BLaER1 (cell line): ENCODE measurements around the gene CCDC157.

ENCODE experiments used
- H3K27ac ChIP-seq: shearing (Covaris generic); formaldehyde crosslinking; 2 replicates; pipeline ENCODE4 v1.8.1; 2022
- H3K27me3 ChIP-seq: shearing (Covaris generic); formaldehyde crosslinking; 2 replicates; pipeline ENCODE4 v1.8.1; 2022
- H3K36me3 ChIP-seq: shearing (Covaris generic); formaldehyde crosslinking; 2 replicates; pipeline ENCODE4 v1.8.1; 2022
- H3K4me1 ChIP-seq: shearing (Covaris generic); formaldehyde crosslinking; 2 replicates; pipeline ENCODE4 v1.8.1; 2022
- H3K4me2 ChIP-seq: shearing (Covaris generic); formaldehyde crosslinking; 2 replicates; pipeline ENCODE4 v1.8.1; 2022
- H3K4me3 ChIP-seq: shearing (Covaris generic); formaldehyde crosslinking; 2 replicates; pipeline ENCODE4 v1.8.1; 2022
- H3K9ac ChIP-seq: shearing (Covaris generic); formaldehyde crosslinking; 2 replicates; pipeline ENCODE4 v1.8.1; 2022
- H3K9me3 ChIP-seq: shearing (Covaris generic); formaldehyde crosslinking; 2 replicates; pipeline ENCODE4 v1.8.1; 2022
- H4K20me1 ChIP-seq: shearing (Covaris generic); formaldehyde crosslinking; 2 replicates; pipeline ENCODE4 v1.8.1; 2022
- Cebpa-rat ChIP-seq: shearing (Covaris generic); IDR thresholded peaks from 2 replicates; pipeline ENCODE4 v1.8.1; 2022

The CCDC157 gene

DNA sequence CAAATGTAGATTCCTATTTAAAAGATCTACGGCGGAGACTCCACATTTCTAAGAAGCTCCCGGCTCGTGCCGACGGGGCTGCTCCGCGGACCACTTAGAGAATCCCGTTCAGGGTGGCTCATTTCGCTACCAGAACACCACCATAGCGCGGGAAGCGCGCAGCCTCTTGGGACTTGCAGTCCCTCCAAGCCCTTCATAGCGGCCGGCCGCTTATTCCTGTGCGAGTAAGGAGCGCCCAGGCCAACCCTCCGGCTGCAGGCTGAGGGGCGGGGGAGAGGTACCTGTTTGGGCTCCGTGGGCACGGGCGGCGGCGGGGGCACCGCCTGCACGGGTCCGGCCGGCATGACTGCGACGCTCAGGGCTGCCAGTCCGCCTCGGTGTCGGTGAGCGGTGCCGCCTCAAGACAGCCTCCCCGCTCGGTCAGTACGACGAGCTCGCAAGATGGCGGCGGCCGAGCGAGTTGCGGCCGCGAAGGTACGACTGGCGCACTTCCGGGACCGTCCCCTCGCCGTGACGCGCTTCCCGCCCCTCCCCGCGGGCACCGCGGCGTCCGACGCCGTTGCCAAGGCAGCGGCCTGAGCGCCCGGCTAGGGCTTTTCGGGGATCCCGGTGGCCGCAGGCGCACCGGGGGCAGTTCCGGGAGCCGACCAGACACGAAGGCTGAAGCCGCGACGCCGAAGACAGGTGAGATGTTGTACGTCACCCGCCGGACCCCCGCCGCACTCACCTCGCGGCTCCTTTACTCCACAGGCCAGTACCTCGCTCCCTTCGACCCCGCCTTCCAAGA is at the start of gene CCDC157, which contains the start of gene SF3A1:
Gene CCDC157 (plus strand): TSS at position 559 of the 787 bp plus-strand sequence. CDS start 8,994 bp downstream, outside the sequence.
Gene SF3A1 (minus strand): TSS at position 446 of the 787 bp plus-strand sequence. CDS start 102 bp downstream, at position 344.
- H4K20me1 ChIP-seq, result peaks cover 47% of the 10 kb centered on the region
- H3K4me2 ChIP-seq, result peak within 1 kb of the TSS; percentile 92
- TF ChIP-seq Cebpa-rat, result no peak
- H3K36me3 ChIP-seq, result peaks cover 29% of the 10 kb centered on the region
- no peaks in the 10 kb centered on the region for H3K9me3 ChIP-seq
- peaks cover 39% of the 10 kb centered on the region for H3K4me1 ChIP-seq
- H3K27ac ChIP-seq, result peak within 1 kb of the TSS; percentile 93
- peak within 1 kb of the TSS; percentile 96 for H3K9ac ChIP-seq
- H3K27me3 ChIP-seq, result peaks cover 7% of the 10 kb centered on the region; the same call in 1 of the 2 replicates
- H3K4me3 ChIP-seq, result peak within 1 kb of the TSS; percentile 100

- TF ChIP-seq Cebpa-rat, result no peak
- H4K20me1 ChIP-seq, result no peaks in the 10 kb centered on the region
- peak overlapping the region; percentile 61 for H3K4me3 ChIP-seq
- H3K4me2 ChIP-seq, result peak overlapping the region; percentile 95
- H3K9ac ChIP-seq, result peak overlapping the region; percentile 82
- no peaks in the 10 kb centered on the region for H3K36me3 ChIP-seq
- H3K27me3 ChIP-seq, result no peaks in the 10 kb centered on the region
- peaks cover 98% of the 10 kb centered on the region for H3K4me1 ChIP-seq
- no peaks in the 10 kb centered on the region for H3K9me3 ChIP-seq
- peak overlapping the region; percentile 93 for H3K27ac ChIP-seq
Measured at GRCh38 chr22:30307041-30307574, 49.7 kb upstream of the CCDC157 start.

- Histone ChIP-seq H3K4me2 (peak overlapping the region; percentile 95), H3K27me3 (no peaks in the 10 kb centered on the region), H3K9ac (peak overlapping the region; percentile 19; the same call in 1 of the 2 replicates), H3K27ac (peak overlapping the region; percentile 93), H3K36me3 (no peaks in the 10 kb centered on the region), H3K4me1 (peaks cover 98% of the 10 kb centered on the region), H4K20me1 (no peaks in the 10 kb centered on the region), H3K4me3 (no peak overlapping the region), H3K9me3 (no peaks in the 10 kb centered on the region)
- TF ChIP-seq Cebpa-rat, result no peak
Measured at GRCh38 chr22:30308093-30308492, 48.7 kb upstream of the CCDC157 start.

- peak overlapping the region; percentile 93 for H3K27ac ChIP-seq
- no peaks in the 10 kb centered on the region for H4K20me1 ChIP-seq
- H3K9ac ChIP-seq, result no peak overlapping the region; the same call in 1 of the 2 replicates
- H3K9me3 ChIP-seq, result no peaks in the 10 kb centered on the region
- no peaks in the 10 kb centered on the region for H3K27me3 ChIP-seq
- no peak for TF ChIP-seq Cebpa-rat
- no peak overlapping the region for H3K4me3 ChIP-seq
- no peaks in the 10 kb centered on the region for H3K36me3 ChIP-seq
- H3K4me1 ChIP-seq, result peaks cover 94% of the 10 kb centered on the region
- H3K4me2 ChIP-seq, result peak overlapping the region; percentile 95
Measured at GRCh38 chr22:30308518-30309230, 48.1 kb upstream of the CCDC157 start.

DNA sequence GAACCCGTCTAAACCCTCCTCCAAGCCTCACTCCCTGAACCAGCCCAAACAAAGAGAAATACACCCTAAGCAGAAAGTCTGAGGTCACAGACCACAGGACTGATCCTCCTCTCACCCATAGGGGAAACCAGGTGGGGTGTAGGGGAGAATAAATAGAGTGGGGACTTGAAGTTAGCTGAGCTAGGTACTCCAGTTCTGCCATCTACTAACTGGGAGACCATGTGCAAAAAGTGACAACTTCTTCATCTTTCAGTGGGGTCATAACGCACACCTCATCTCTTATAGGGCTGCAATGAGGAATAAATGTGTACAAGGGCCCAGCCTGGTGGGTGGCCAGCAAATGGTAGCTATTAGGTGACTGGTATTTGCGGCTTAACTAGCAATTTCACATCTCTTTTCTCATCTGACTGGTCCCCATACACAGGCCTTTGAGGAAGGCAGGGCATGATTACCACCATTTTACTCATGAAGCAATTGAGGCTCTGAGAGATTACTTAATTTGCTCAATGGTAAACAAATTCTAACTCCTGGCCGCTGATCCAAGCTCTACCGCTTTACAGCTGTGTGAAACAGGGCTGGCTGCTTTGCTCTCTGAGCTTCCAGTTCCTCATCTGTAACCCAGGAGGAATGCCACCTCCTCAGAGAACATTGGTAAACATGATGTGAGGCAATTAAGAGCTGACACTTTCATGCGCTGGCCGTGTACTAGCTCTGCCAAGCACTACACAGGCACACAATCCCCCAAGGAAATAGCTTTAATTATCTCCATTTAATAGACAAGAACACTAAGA is 46.7 kb upstream of the CCDC157 start:
- Histone ChIP-seq H3K36me3 (peaks cover 5% of the 10 kb centered on the region; the same call in 1 of the 2 replicates), H3K4me2 (peak overlapping the region; percentile 95), H4K20me1 (no peaks in the 10 kb centered on the region), H3K9ac (peak overlapping the region; percentile 53), H3K4me1 (peaks cover 91% of the 10 kb centered on the region), H3K27ac (peak overlapping the region; percentile 93), H3K4me3 (no peak overlapping the region), H3K9me3 (no peaks in the 10 kb centered on the region), H3K27me3 (no peaks in the 10 kb centered on the region)
- no peak for TF ChIP-seq Cebpa-rat

- no peak for TF ChIP-seq Cebpa-rat
- peaks cover 91% of the 10 kb centered on the region for H3K4me1 ChIP-seq
- H3K27ac ChIP-seq, result peak overlapping the region; percentile 93
- peaks cover 6% of the 10 kb centered on the region; the same call in 1 of the 2 replicates for H3K36me3 ChIP-seq
- H3K9ac ChIP-seq, result peak overlapping the region; percentile 53; the same call in 1 of the 2 replicates
- no peaks in the 10 kb centered on the region for H3K9me3 ChIP-seq
- no peak overlapping the region for H3K4me3 ChIP-seq
- H4K20me1 ChIP-seq, result no peaks in the 10 kb centered on the region
- peak overlapping the region; percentile 95 for H3K4me2 ChIP-seq
- H3K27me3 ChIP-seq, result no peaks in the 10 kb centered on the region
Measured at GRCh38 chr22:30310881-30311771, 45.7 kb upstream of the CCDC157 start.

- Histone ChIP-seq H4K20me1 (no peaks in the 10 kb centered on the region), H3K4me2 (peak overlapping the region; percentile 95), H3K27ac (no peak overlapping the region), H3K9me3 (no peaks in the 10 kb centered on the region), H3K4me1 (peaks cover 86% of the 10 kb centered on the region), H3K4me3 (no peak overlapping the region), H3K9ac (no peak overlapping the region), H3K27me3 (no peaks in the 10 kb centered on the region), H3K36me3 (peaks cover 14% of the 10 kb centered on the region)
- TF ChIP-seq Cebpa-rat, result no peak
Measured at GRCh38 chr22:30312053-30312452, 44.8 kb upstream of the CCDC157 start.

DNA sequence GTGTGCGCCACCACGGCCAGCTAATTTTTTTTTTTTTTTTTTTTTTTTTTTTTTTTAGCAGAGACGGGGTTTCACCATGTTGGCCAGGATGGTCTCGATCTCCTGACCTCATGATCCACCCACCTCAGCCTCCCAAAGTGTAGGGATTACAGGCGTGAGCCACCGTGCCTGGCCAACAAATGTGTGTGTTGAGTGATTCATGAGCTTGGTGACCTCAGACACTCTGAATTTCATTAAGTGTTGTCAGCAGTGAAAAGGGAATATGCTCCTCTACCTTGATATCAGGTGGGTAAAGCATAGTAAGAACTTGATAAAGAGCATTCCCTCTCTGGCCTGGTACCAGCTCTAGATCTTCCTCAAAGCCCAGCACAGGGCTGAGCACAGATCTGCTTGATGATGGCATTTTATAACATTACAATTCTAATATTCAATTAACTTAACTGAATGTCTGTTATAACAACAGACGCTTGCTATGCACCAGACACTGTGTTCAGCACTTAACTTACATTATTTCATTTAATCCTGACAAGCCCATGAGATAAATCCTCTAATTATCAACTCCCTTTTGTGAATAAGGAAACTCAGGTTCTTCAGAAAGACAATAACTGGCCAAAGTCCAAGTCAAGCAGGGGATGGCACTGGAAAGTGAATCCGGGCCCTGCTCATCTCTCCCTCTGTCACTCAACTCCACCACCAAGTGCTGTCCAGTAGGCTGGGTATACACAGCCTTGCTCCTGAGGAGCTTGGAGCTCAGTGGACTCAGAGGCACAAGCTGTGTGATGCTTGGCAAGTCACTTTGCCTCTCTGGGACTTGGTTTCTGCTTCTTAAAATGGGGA is 43.1 kb upstream of the CCDC157 start:
- TF ChIP-seq Cebpa-rat, result no peak
- H4K20me1 ChIP-seq, result no peaks in the 10 kb centered on the region
- peaks cover 26% of the 10 kb centered on the region for H3K36me3 ChIP-seq
- H3K4me1 ChIP-seq, result peaks cover 69% of the 10 kb centered on the region
- no peaks in the 10 kb centered on the region for H3K9me3 ChIP-seq
- H3K27me3 ChIP-seq, result no peaks in the 10 kb centered on the region
- H3K27ac ChIP-seq, result no peak overlapping the region
- no peak overlapping the region for H3K9ac ChIP-seq
- no peak overlapping the region for H3K4me2 ChIP-seq
- H3K4me3 ChIP-seq, result no peak overlapping the region
